HG02943 (cell line): ENCODE data around the gene COX7A1.
A peak's percentile ranks its signal among the peaks of the same experiment; 100 is the strongest.
"Not testable (repeated sequence)": the region's sequence is repeated elsewhere in the genome, so short reads cannot be mapped to it uniquely, and the experiment has no call there.

ENCODE experiments used
- ATAC-seq: cut with Tn5 transposase; IDR thresholded peaks from one replicate; pipeline ENCODE4 v1.9.1; 2021; ENCODE audit warnings: mild to moderate bottlenecking, low read depth, moderate library complexity; ENCODE audit not compliant: unreplicated experiment

The COX7A1 gene

GRCh38 chr19:36142046-36142445 lies 10.2 kb downstream of the COX7A1 start:
- ATAC-seq: no peak

- no peak for ATAC-seq
Observed at GRCh38 chr19:36141039-36141927, 11.0 kb downstream of the COX7A1 start.

GRCh38 chr19:36140304-36141038 lies 11.8 kb downstream of the COX7A1 start:
- ATAC-seq: no peak

- peak; percentile 76 for ATAC-seq
Observed at GRCh38 chr19:36139473-36140303, 12.6 kb downstream of the COX7A1 start, which contains the start of gene CAPNS1. Gene CAPNS1, plus strand, starts transcription at chr19:36140066. Its CDS starts 946 bp downstream, at chr19:36141012.

- ATAC-seq: no peak
Observed at GRCh38 chr19:36139120-36139472, 13.2 kb downstream of the COX7A1 start.

- ATAC-seq: no peak
Observed at GRCh38 chr19:36136964-36137686, 15.1 kb downstream of the COX7A1 start.

GRCh38 chr19:36134867-36135266 lies 17.4 kb downstream of the COX7A1 start:
- ATAC-seq: not testable (repeated sequence)

- not testable (repeated sequence) for ATAC-seq
Observed at GRCh38 chr19:36131221-36131620, 21.0 kb downstream of the COX7A1 start.

- no peak for ATAC-seq
Observed at GRCh38 chr19:36128392-36128736, 23.9 kb downstream of the COX7A1 start.

GRCh38 chr19:36125557-36125956 lies 26.7 kb downstream of the COX7A1 start:
- ATAC-seq: no peak

- no peak for ATAC-seq
Observed at GRCh38 chr19:36121486-36122124, 30.6 kb downstream of the COX7A1 start.

- ATAC-seq: no peak
Observed at GRCh38 chr19:36120984-36121358, 31.3 kb downstream of the COX7A1 start.

- ATAC-seq: no peak
Observed at GRCh38 chr19:36120092-36120983, 31.9 kb downstream of the COX7A1 start.

GRCh38 chr19:36116344-36116637 lies 36.0 kb downstream of the COX7A1 start:
- no peak for ATAC-seq

- peak; percentile 32 for ATAC-seq
Observed at GRCh38 chr19:36115453-36116343, 36.5 kb downstream of the COX7A1 start, which contains the start of gene TBCB. Gene TBCB, plus strand, starts transcription at chr19:36115468. Its CDS starts 93 bp downstream, at chr19:36115561.

GRCh38 chr19:36114721-36115452 lies 37.4 kb downstream of the COX7A1 start, which contains the start of gene POLR2I:
Gene POLR2I, minus strand, starts transcription at chr19:36114875. Its CDS starts 19 bp downstream, at chr19:36114856.
- peak; percentile 68 for ATAC-seq
